ENCODE results near the gene TSPAN14.

DNA sequence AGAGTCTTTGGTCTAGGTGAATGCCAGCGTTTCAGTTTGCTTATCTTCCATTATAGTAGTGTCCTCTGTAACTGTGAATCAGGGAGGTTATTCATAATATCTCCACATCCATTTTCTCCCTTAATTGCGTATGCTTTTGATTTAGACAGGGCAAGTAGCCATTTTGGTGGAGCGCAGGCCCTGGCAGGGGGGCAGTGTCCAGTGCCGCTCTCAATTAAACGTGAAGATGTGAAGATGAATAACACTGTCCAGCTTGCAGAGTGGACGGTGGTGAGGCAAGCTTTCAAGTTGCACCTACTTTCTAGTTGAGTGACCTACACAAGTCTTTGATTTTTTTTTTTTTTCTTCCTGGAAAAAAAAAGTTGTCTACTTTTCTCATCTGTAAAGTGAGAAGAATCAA lies 4.5 kb downstream of the TSPAN14 start:
- TF ChIP-seq EZH2 (IDR thresholded peaks at IDR 0.05; ENCODE audit: low read depth, unreplicated experiment) (no peak), CTCF (conservative IDR thresholded peaks at IDR 0.05; ENCODE audit: low read depth in 2 of 2) (no peak)

Data from GM23338 (cell line).